GM18519 (cell line): ENCODE measurements around the gene SLC17A3.

ENCODE experiments used
- ATAC-seq: cut with Tn5 transposase; IDR thresholded peaks from one replicate; pipeline ENCODE4 v1.9.1; 2021; ENCODE audit warnings: mild to moderate bottlenecking, moderate library complexity; ENCODE audit not compliant: unreplicated experiment, low FRiP score

The SLC17A3 gene

DNA sequence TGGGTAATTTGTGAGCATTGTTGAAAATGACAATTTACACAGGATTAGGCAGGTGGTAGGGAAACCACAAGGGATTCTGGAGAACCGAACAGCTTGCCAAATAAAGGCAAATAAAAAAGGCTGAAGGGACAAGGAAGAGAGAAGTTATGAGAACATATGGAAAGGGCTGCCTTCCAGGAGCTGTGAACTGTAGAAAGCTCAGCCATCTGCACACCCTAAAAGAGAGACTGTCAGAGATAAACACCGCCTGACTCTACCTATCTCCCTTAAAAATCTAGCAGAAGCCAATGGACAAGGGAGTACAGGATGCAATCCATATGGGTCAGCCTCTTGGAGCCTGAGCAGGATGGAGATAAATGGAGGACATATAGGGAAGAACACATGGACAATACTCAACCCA is 29.5 kb downstream of the SLC17A3 start:
- no peak for ATAC-seq

GRCh38 chr6:25842526-25842925 is 31.5 kb downstream of the SLC17A3 start:
- no peak for ATAC-seq

DNA sequence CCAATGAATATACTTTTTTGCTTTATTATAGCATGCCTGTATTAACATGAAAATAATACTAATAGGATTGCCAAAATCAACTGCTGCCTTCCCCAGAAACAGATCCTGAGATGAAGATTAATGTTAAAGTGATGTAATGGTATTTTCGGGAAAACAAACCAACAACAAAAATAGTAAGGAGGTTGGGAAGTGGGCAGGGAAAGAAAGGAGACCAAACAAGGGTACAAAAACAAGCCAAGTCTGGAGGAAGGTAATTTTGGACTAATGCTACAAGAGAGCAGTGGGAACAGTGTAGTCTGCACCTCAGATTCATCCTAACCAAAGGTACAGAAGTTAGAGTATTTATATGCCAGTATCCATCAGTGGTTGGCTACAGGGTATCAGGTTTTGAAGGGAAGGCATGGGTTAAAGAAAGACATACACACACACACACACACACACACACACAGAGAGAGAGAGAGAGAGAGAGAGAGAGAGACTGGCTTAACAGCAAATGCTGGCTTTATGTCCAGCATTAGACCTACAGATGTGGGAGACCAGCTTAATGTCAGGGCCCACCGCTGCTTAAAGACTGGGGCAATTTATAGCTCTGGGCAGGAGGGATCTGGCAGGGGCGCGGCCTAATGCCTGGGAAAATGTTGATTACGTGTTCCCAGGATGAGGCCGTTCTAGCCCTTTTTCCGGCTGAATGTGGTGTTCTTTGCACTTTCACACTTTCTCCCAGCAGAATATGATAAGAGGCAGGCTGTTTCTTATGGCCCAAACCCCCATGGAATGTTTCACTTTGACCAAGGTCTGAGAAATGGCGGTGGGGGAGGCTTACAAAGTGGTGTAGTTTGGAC is 38.4 kb downstream of the SLC17A3 start:
- ATAC-seq = no peak

DNA sequence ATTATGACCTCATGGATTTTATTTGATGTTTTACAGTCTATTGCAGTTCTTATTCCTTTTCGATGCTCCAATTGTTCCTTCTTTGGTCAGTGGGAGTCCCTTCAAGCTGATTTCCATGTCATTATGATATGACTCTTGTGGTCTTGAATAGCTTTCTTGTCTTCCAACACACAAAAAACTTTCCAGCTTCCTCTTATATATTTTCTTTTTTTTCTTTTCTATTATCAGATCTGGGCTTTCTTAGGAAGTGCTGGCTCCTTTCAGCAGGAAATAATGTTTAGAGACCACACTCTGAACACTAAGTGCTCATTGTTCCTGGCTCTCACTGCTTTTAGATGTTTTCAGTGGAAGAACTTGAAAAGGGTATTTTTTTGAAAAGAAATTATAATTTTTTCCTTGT is 39.1 kb downstream of the SLC17A3 start:
- no peak for ATAC-seq

DNA sequence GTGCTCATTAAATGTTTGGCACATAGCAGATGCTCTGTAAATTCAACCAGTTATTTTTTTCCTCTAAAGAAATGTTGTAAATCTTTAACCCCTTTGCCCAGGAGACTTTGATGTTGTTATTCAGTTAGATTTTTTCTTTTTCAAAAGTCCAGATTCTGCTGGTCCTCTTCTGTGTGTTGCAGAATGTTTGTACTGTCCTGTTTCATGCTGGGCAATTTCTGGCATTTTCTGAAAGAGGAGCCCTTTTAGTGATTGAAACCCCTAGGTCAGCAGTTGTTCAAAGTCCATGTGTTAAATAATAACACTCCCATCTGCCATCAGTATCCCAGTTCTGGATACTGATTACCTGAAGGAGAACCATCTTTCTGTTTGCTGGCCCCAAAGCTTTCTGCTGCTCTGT is 40.9 kb downstream of the SLC17A3 start:
- no peak for ATAC-seq

DNA sequence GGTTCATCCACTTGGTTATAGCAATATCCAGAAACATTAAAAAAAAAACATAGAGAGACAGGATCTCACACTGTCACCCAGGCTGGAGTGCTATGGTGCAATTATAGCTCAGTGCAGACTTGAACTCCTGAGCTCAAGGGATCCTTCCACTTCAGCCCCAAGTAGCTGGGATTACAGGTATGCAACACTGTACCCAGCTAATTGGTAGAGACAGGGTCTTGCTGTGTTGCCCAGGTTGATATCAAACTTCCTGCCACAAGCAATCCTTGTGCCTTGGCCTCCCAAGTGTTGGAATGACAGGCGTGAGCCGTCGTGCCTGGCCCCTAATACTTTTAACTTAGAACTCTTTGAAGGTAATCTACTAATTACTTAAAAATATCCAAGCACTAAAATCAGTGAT is 41.4 kb downstream of the SLC17A3 start:
- no peak for ATAC-seq

DNA sequence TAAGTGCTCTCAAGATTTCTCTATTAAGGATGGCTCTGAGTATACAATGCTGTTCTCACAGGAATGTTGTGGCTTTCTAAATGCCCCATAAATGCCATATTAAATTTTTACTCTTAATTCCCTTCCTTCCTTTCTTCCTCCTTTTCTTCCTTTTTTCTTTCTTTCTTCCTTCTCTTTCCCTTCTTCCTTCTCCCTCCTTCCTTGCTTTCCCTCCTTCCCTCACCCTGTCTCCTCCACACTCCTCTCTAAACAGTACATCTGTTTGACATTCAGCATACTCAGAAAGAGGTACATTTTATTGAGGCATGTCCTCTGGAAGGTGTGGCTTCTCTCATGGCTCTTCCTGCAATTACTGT is 41.8 kb downstream of the SLC17A3 start:
- no peak for ATAC-seq

DNA sequence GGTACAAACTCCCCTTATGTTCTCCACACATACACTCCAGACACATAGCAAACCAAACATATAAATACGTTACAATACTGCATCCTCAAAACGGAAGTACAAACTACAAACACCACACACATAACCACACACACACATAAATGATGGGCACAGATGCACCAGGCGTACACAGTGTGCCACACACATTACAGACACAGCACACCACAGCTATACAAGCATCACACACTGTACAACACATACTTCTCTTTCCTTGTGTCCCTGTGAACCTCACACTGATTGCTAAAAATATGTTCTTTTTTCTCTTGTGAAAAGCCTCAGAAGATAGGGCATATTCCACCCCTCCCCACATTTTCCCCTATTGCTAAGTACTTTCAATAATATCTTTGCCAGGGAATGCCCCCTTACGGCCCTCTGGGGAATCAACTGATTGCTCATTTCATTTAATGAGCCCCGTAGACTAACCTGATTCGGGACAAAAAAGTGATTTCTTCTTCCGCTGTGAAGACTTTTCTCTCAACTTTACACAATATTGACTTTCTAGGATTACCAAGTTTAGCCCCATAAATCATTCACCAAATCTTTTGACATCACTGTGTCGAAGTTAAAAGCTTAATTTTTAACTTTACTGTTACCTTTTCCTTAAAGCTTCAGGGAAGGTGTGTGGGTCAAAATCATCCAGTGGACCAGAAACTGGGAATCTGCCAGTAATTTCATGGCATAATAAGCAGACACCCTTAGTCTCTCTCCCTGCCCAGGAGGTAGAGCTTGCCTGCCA is 42.3 kb downstream of the SLC17A3 start, which contains the start of gene SLC17A1:
Gene SLC17A1 (minus strand): TSS at position 521 of the 775 bp plus-strand sequence. CDS start 1,495 bp downstream, outside the sequence.
- ATAC-seq = no peak

- no peak for ATAC-seq
Measured at GRCh38 chr6:25830458-25830857, 43.6 kb downstream of the SLC17A3 start.

GRCh38 chr6:25829375-25829774 is 44.7 kb downstream of the SLC17A3 start:
- no peak for ATAC-seq

GRCh38 chr6:25821341-25821740 is 52.7 kb downstream of the SLC17A3 start:
- ATAC-seq = no peak

DNA sequence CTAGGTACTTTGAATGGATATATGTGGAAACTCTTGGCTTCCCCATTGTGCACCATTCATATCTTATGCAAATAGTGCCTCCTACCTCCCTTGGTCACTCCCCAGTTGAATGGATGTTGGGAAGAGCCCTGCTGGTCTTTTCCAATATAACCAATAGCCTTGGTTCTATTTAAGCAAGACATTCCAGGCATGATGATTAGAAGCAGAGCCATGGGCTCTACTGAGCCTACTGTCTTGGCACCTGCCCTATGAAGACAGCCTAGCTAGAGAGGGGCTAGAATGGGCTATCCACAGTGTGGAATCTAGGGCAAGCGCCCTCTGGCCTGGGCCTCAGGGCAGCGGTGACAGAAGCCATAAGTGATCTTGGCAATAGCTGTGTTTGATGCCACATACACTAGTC is 57.8 kb downstream of the SLC17A3 start:
- no peak for ATAC-seq

- ATAC-seq = no peak
Measured at GRCh38 chr6:25815194-25815593, 58.8 kb downstream of the SLC17A3 start.

DNA sequence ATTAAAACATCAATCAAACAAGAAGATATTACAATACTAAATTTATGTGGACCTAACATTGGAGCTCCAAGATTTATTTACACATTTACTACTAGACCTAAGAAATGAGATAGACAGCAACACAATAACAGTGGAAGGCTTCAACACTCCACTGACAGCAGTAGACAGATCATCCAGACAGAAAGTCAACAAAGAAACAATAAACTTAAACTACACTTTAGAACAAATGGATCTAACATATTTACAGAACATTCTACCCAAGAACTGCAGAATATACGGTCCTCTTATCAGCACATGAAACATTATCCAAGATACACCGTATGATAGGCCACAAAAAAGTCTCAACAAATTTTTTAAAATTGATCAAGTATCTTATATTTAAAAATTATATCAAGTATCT is 69.2 kb downstream of the SLC17A3 start:
- ATAC-seq = no peak

DNA sequence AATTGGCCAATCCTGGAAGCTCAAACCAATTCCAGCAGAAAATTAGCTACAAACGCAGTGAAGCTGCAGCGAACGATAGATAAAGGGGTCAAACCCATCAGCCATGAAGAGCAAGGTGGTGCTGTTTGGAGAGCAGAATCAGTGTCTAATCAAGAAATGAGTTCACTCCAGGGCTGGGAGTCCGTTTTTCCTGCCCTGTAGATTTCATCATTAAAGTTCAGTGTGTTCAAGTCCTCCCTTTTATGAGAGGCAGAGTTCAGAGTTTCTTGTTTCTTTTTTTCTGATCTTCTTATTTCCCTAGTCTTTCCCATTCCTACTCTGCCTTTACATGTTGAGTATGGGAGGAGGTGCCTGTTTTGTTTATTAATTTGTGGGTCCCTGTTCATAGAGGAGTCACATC is 72.6 kb downstream of the SLC17A3 start:
- ATAC-seq = no peak
